Heart left ventricle (tissue), 16 donors: Measurements from ENCODE around the gene DRC7. TPM values are rescaled to one million over a fixed set of nuclear protein-coding genes. Genes with fewer than 3 reads are reported as not detected.

Experiments used
- ATAC-seq, 4 donors: fragments of 200-7000 bp; cut with Tn5 transposase; one replicate each; pipeline ENCODE4 v1.9.1; 2020 to 2022; ENCODE audit warnings: moderate library complexity in 4 of 4, mild to moderate bottlenecking in 3 of 4, moderate number of reproducible peaks in 1 of 4
- DNase-seq, 5 donors: peaks; one replicate each; pipeline ENCODE4 v3.0.0-alpha.2; 2020
- H3K27ac ChIP-seq, 12 donors: fragments of 200-600 bp; sonication (generic) in 4 of 12; one replicate each; pipeline versions ENCODE4 v1.5.0 to v1.8.0; 2016 to 2022; ENCODE audit warnings: mild to moderate bottlenecking in 2 of 12
- H3K27me3 ChIP-seq, 9 donors: fragments of 200-600 bp; sonication (generic) in 2 of 9; one replicate each; pipeline versions ENCODE4 v1.5.1 to v1.8.0; 2016 to 2022; ENCODE audit warnings: mild to moderate bottlenecking in 3 of 9
- H3K36me3 ChIP-seq, 9 donors: fragments of 200-600 bp; sonication (generic) in 2 of 9; one replicate each; pipeline versions ENCODE4 v1.5.0 to v1.8.0; 2018 to 2022; ENCODE audit warnings: mild to moderate bottlenecking in 2 of 9
- H3K4me1 ChIP-seq, 12 donors: fragments of 200-600 bp; sonication (generic) in 4 of 12; one replicate each; pipeline versions ENCODE4 v1.5.0 to v1.8.0; 2016 to 2022; ENCODE audit warnings: mild to moderate bottlenecking in 3 of 12
- H3K4me3 ChIP-seq, 12 donors: fragments of 200-600 bp; sonication (generic) in 4 of 12; one replicate each; pipeline versions ENCODE4 v1.5.0 to v1.8.0; 2017 to 2022; ENCODE audit warnings: mild to moderate bottlenecking in 9 of 12, moderate library complexity in 4 of 12
- H3K9me3 ChIP-seq, 12 donors: fragments of 200-600 bp; sonication (generic) in 4 of 12; one replicate each; pipeline versions ENCODE4 v1.5.0 to v1.8.0; 2016 to 2022; ENCODE audit warnings: mild to moderate bottlenecking in 1 of 12
- POLR2A ChIP-seq, 2 donors: fragments of 450-650 bp; IDR thresholded peaks; one replicate each; pipeline ENCODE4 v1.6.1; 2017; ENCODE audit warnings: antibody characterized with exemption in 2 of 2, mild to moderate bottlenecking in 2 of 2, moderate library complexity in 2 of 2
- WGBS, 4 donors: extraction: QIAGEN DNeasy Blood & Tissue Kit in 2 of 4; methylation state at CpG; one replicate each; pipeline versions ENCODE4 v1.1.5 to v1.1.7; 2013 to 2018; 5-methylcytosine and 5-hydroxymethylcytosine counted together
- intact Hi-C, 10 donors: fragments of 100-400 bp; cut with DNase I; formaldehyde crosslinking; loops; one replicate each; pipeline versions ENCODE4 v1.11.1 to v1.14.2; 2022
- polyA plus RNA-seq, 2 donors: library from polyadenylated mRNA; stranded (reverse); fragments of 200-250 nt; gene quantifications; one replicate each; pipeline ENCODE4 v1.2.3, GENCODE V29; 2013
- total RNA-seq, 9 donors: library from RNA; depleted of rRNA in 2 of 9; stranded (reverse); fragments of >200 nt in 2 of 9; fragmentation: NEBNext Ultra II Directional in 3 of 9; extraction: Animal tissue kit (Norgen Biotek cat#: 25700) in 3 of 9; gene quantifications; one replicate each; pipeline versions ENCODE4 v1.1.0 to v1.2.4, GENCODE V29; 2016 to 2023
- TF ChIP-seq, protein P1 (sequence below), 12 donors: fragments of 200-600 bp; sonication (generic) in 4 of 12; IDR thresholded peaks; one replicate each; pipeline versions ENCODE4 v1.5.0 to v1.8.0; 2018 to 2022; ENCODE audit warnings: antibody characterized with exemption in 12 of 12, mild to moderate bottlenecking in 5 of 12
- donor health status: ischemic (EF 13 %, LVEDD 7.1; RV severe dilation, severe dysfunction).
- donor health status: healthy with polysubstance abuse.
- donor health status: DM: no; HTN: yes; CAD: no.
- donor health status: DM: no; HTN: no; CAD: no.
- donor health status: ischemic (EF 25% LVEDD 6.9; RV normal size, moderate dysfunction).
- donor health status: ischemic (EF 25% LVEDD 5.7; RV mildly dilated, moderate dysfunction).
- donor health status: healthy.
- donor health status: DM: yes; HTN: yes; CAD: no.
- donor health status: ischemic (EF 35%, LVEDD 5.7; RV mildly dilated, moderate dysfunction).
- donor health status: nonischemic (EF 11% LVEDD 7.7; RV severe dilation, severe dysfunction).
- donor health status: DM: yes; HTN: yes; CAD: no.
- donor health status: PGD.
- donor health status: ischemic (EF 29% LVEDD 5.4; RV normal size, mild dysfunction).
- donor health status: nonischemic (EF 23%, LVEDD 6.1; RV moderate dilation, normal function).

The DRC7 gene
- total and polyA plus RNA-seq, 11 donors, result 0.29 TPM; not detected in 10

- no peak for ATAC-seq
- intact Hi-C loops, result no loop called here
- no peak overlapping the region for H3K27ac ChIP-seq
- H3K9me3 ChIP-seq, result no peaks in the 10 kb centered on the region
- H3K4me1 ChIP-seq, result peaks cover 0 to 10% (median 4%) of the 10 kb centered on the region in 12 donors
- TF ChIP-seq POLR2A (IDR thresholded peaks at IDR 0.05), result no peak
- TF ChIP-seq, protein P1, sequence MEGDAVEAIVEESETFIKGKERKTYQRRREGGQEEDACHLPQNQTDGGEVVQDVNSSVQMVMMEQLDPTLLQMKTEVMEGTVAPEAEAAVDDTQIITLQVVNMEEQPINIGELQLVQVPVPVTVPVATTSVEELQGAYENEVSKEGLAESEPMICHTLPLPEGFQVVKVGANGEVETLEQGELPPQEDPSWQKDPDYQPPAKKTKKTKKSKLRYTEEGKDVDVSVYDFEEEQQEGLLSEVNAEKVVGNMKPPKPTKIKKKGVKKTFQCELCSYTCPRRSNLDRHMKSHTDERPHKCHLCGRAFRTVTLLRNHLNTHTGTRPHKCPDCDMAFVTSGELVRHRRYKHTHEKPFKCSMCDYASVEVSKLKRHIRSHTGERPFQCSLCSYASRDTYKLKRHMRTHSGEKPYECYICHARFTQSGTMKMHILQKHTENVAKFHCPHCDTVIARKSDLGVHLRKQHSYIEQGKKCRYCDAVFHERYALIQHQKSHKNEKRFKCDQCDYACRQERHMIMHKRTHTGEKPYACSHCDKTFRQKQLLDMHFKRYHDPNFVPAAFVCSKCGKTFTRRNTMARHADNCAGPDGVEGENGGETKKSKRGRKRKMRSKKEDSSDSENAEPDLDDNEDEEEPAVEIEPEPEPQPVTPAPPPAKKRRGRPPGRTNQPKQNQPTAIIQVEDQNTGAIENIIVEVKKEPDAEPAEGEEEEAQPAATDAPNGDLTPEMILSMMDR (IDR thresholded peaks at IDR 0.05), result no peak
- no peak overlapping the region for H3K4me3 ChIP-seq
- H3K36me3 ChIP-seq, result peaks cover 0 to 12% (median 0%) of the 10 kb centered on the region in 9 donors
- no peaks in the 10 kb centered on the region for H3K27me3 ChIP-seq
- 60 to 66% (median 62%) methylated on average over 4 of the region's 4 CpGs for WGBS, 4 donors
- DNase-seq, result no peak
These were observed 47.9 kb downstream of the DRC7 start for GRCh38 chr16:57742543-57742942.

DNA sequence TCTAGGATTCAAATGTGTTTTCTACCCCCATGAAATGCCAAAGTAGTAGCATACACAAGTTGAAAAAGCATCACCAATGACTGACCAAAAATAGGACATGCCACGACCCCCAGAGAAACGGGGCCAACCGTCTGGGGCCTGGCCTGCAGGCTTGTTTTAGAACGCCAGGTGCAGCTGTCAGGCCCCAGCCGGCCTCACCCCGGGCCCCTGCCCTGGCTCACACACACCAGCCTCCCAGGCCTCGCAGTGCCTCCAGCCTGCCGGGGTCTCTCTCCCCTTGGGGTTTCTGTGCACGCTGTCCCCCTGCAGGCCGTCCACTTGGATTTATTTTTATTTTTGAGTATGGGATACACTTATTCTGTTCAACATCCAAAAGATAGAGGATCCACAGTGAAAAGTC is 48.9 kb downstream of the DRC7 start:
- intact Hi-C loops, result no loop called here
- H3K4me1 ChIP-seq, result peaks cover 0 to 10% (median 4%) of the 10 kb centered on the region in 12 donors
- H3K9me3 ChIP-seq, result no peaks in the 10 kb centered on the region
- TF ChIP-seq, protein P1 (IDR thresholded peaks at IDR 0.05), result no peak
- TF ChIP-seq POLR2A (IDR thresholded peaks at IDR 0.05), result no peak
- no peak overlapping the region for H3K4me3 ChIP-seq
- H3K27ac ChIP-seq, result no peak overlapping the region
- ATAC-seq (no peak), DNase-seq (peak in 1 of 5 donors; percentile 10)
- H3K36me3 ChIP-seq, result peaks cover 0 to 12% (median 0%) of the 10 kb centered on the region in 9 donors
- 81 to 88% (median 83%) methylated on average over 10 of the region's 10 CpGs for WGBS, 4 donors
- H3K27me3 ChIP-seq, result no peaks in the 10 kb centered on the region

GRCh38 chr16:57743886-57744641 is 49.5 kb downstream of the DRC7 start:
- peaks cover 0 to 12% (median 0%) of the 10 kb centered on the region in 9 donors for H3K36me3 ChIP-seq
- no peak for TF ChIP-seq POLR2A (IDR thresholded peaks at IDR 0.05)
- TF ChIP-seq, protein P1 (IDR thresholded peaks at IDR 0.05), result no peak
- H3K9me3 ChIP-seq, result no peaks in the 10 kb centered on the region
- 88 to 93% (median 91%) methylated on average over 20 to 23 of the region's 23 CpGs for WGBS, 4 donors
- peaks cover 0 to 10% (median 4%) of the 10 kb centered on the region in 12 donors for H3K4me1 ChIP-seq
- intact Hi-C loops, result no loop called here
- H3K27ac ChIP-seq, result no peak overlapping the region
- no peak for ATAC-seq
- DNase-seq, result peak in 1 of 5 donors; percentile 20
- H3K27me3 ChIP-seq, result no peaks in the 10 kb centered on the region
- no peak overlapping the region for H3K4me3 ChIP-seq

- no peak overlapping the region for H3K4me3 ChIP-seq
- no peak overlapping the region for H3K27ac ChIP-seq
- H3K36me3 ChIP-seq, result peaks cover 0 to 12% (median 0%) of the 10 kb centered on the region in 9 donors
- peak in 1 of 5 donors; percentile 11 for DNase-seq
- TF ChIP-seq, protein P1 (IDR thresholded peaks at IDR 0.05), result no peak
- no peak for TF ChIP-seq POLR2A (IDR thresholded peaks at IDR 0.05)
- intact Hi-C loops, result no loop called here
- H3K4me1 ChIP-seq, result peaks cover 0 to 10% (median 4%) of the 10 kb centered on the region in 12 donors
- no peaks in the 10 kb centered on the region for H3K9me3 ChIP-seq
- no peak for ATAC-seq
- 82 to 95% (median 88%) methylated on average over 6 to 7 of the region's 7 CpGs for WGBS, 4 donors
- no peaks in the 10 kb centered on the region for H3K27me3 ChIP-seq
These were observed 50.0 kb downstream of the DRC7 start for GRCh38 chr16:57744642-57744903.
